ENCODE results near the gene CMC1.

Gene CMC1

DNA sequence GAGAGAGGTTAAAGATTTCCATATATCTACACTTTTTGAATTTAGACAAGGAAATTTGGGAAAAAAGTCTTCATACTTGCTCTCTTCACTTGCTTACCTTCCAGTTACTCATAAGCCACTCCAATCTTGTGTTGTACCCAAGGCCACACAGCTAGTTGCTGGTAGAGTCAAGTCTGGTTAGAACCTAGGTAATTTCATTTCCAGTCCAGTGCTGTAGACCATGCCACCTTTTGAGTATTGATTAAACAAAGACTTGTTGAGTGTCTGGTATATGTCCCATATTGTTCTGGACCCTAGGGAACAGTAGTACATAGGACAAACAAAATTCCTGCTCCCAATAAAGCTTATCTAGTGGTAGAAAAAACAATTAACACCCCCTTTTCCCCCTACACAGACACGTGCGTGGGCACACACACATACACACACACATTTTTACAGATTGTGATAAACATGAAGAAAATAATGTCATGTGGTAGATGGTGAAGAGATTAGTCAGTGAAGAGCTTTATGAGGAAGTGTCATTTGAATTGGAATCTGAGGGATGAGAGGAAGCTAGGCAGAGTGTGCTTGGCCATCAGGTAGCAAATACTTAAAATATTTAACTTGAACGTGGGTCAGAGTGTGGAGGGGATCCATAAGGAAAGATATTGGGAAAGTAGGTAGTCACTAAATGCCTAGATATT lies 2.1 kb downstream of the CMC1 start:
- no peak for DNase-seq (ENCODE audit: low read depth, low spot score)
- in situ Hi-C loops (cut with HindIII; ENCODE audit: low sequenced_read_pairs) = no loop called here
- TF ChIP-seq, protein P1, sequence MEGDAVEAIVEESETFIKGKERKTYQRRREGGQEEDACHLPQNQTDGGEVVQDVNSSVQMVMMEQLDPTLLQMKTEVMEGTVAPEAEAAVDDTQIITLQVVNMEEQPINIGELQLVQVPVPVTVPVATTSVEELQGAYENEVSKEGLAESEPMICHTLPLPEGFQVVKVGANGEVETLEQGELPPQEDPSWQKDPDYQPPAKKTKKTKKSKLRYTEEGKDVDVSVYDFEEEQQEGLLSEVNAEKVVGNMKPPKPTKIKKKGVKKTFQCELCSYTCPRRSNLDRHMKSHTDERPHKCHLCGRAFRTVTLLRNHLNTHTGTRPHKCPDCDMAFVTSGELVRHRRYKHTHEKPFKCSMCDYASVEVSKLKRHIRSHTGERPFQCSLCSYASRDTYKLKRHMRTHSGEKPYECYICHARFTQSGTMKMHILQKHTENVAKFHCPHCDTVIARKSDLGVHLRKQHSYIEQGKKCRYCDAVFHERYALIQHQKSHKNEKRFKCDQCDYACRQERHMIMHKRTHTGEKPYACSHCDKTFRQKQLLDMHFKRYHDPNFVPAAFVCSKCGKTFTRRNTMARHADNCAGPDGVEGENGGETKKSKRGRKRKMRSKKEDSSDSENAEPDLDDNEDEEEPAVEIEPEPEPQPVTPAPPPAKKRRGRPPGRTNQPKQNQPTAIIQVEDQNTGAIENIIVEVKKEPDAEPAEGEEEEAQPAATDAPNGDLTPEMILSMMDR (IDR thresholded peaks at IDR 0.05; ENCODE audit: low read depth, low read length) = no peak
- no peak overlapping the region for H3K4me3 ChIP-seq (ENCODE audit: low read depth, low read length)

DNA sequence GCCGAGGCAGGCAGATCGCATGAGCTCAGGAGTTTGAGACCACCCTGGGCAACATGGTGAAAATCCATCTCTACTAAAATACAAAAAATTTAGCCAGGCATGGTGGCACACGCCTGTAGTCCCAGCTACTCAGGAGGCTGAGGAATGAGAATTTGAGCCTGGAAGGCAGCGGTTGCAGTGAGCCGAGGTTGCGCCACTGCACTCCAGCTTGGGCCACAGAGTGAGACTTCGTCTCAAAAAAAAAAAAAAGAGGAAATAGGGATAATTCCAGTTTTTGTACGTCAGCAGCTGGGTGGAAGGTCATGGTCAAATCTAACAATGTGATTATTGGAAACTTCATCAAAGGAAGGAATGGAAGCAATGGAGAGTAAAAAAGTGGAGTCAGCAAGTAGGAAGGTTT lies 3.1 kb downstream of the CMC1 start:
- TF ChIP-seq, protein P1 (IDR thresholded peaks at IDR 0.05; ENCODE audit: low read depth, low read length) = no peak
- in situ Hi-C loops (cut with HindIII; ENCODE audit: low sequenced_read_pairs) = no loop called here
- H3K4me3 ChIP-seq (ENCODE audit: low read depth, low read length) = no peak overlapping the region
- no peak for DNase-seq (ENCODE audit: low read depth, low spot score)

DNA sequence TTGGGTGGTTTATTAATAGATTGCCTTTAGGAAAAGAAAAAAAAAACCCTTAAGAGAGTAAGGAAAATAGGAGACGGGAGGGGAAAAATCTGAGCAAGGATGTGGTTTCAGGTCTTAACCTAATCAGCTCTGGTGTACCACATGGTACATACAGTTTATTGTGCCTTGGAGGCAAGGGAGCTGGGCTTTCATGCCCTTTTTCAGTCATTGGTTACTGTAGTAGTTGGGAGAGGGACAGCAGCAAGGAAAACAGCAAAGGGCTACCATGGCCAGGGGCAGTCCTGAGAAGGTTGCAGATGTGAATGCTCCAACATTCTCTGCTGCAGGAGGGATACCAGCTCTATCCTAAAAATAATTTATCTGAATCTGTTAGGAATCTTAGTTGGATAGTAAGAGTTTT lies 5.9 kb downstream of the CMC1 start:
- TF ChIP-seq, protein P1 (IDR thresholded peaks at IDR 0.05; ENCODE audit: low read depth, low read length) = no peak
- H3K4me3 ChIP-seq (ENCODE audit: low read depth, low read length) = no peak overlapping the region
- in situ Hi-C loops (cut with HindIII; ENCODE audit: low sequenced_read_pairs) = no loop called here
- no peak for DNase-seq (ENCODE audit: low read depth, low spot score)

DNA sequence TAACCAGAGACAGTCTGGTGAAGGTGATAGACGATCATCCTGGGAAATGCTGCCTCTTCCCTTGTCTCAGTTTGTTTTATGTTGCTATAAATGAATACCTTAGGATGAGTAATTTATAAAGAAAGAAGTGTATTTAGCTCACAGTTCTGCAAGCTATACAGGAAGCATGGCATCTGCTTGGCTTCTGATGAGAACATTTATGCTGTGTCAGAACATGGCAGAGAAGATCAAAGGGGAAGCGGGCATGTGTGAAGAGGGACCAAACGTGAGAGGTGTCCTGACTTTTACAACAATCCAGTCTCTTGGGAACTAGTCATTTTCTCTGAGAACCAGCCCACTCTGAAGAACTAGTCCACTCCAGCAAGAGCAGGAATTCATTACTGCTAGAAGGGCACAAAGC lies 9.6 kb downstream of the CMC1 start:
- H3K4me3 ChIP-seq (ENCODE audit: low read depth, low read length) = no peak overlapping the region
- no peak for DNase-seq (ENCODE audit: low read depth, low spot score)
- TF ChIP-seq, protein P1 (IDR thresholded peaks at IDR 0.05; ENCODE audit: low read depth, low read length) = no peak
- in situ Hi-C loops (cut with HindIII; ENCODE audit: low sequenced_read_pairs) = no loop called here

DNA sequence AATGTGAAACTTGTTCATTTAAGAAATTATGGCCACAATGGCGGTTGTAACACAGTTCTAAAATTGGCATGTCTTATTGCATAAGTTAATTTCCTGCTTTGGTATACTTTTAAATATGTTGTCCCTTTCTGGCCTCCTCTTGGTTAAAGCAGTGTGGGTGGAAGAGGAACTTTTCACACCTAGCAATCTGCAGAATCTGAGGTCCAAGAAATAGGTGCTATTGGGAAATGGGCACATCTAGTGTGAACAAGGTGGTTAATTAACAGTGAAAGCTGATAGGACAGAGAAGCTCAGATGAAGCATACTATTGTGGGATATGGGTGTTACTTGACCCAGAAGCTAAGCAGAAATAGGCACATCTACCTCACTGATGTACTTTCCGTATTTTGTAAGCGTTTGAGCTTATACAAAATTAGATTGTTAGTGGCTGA lies 10.6 kb downstream of the CMC1 start:
- H3K4me3 ChIP-seq (ENCODE audit: low read depth, low read length) = no peak overlapping the region
- DNase-seq (ENCODE audit: low read depth, low spot score) = no peak
- TF ChIP-seq, protein P1 (IDR thresholded peaks at IDR 0.05; ENCODE audit: low read depth, low read length) = no peak
- in situ Hi-C loops (cut with HindIII; ENCODE audit: low sequenced_read_pairs) = no loop called here

DNA sequence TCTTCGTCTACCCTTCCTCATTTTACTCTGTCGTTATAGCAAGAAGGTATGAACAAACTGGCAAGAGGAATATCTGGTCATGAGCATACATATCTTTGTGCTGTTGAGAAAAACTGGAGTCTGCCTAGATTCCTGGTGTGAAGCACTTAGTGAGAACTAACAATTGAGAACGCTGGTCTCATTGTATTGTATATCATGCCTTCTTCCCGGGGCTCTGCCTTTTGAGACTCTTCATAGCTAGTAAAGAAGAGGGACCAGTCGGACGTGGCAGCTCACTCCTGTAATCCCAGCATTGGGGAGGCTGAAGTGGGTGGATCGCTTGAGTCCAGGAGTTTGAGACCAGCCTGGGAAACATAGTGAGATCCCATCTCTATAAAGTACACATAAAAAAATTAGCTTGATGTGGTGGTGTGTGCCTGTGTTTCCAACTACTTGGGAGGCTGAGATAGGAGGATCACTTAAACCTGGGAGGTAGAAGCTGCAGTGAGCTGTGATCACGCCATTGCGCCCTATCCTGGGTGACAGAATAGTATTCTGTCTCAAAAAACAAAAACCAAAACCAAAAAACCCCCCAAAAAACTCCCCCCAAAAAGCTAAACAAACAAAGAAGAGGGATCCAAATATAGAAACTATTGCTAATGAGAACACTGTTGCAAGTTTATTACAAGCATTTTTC lies 11.8 kb downstream of the CMC1 start:
- no peak for DNase-seq (ENCODE audit: low read depth, low spot score)
- H3K4me3 ChIP-seq (ENCODE audit: low read depth, low read length) = no peak overlapping the region
- in situ Hi-C loops (cut with HindIII; ENCODE audit: low sequenced_read_pairs) = no loop called here
- TF ChIP-seq, protein P1 (IDR thresholded peaks at IDR 0.05; ENCODE audit: low read depth, low read length) = no peak

Measured in astrocyte of the spinal cord (primary cell).